Activated naive CD4-positive, alpha-beta T cell treated with anti-CD3 and anti-CD28 coated beads for 36 hours (primary cell): Measurements from ENCODE around the gene PAK4. TPM values are rescaled to one million over a fixed set of nuclear protein-coding genes. Genes with fewer than 3 reads are reported as not detected.
"Not testable (repeated sequence)": the region's sequence is repeated elsewhere in the genome, so short reads cannot be mapped to it uniquely, and the experiment has no call there.

ENCODE experiments used
- CTCF ChIA-PET: fragments of 350-600 bp; sonication (Branson Sonifier 250); formaldehyde crosslinking; loops from one replicate; lab custom pipeline; 2021; ENCODE audit warnings: antibody characterized with exemption; lab: Charles Lee
- DNase-seq: peaks from one replicate; pipeline ENCODE4 v3.0.0-alpha.2; 2020
- H3K27ac Mint-ChIP-seq: one replicate; pipeline ENCODE4 v1.8.0; 2021; ENCODE audit warnings: mild to moderate bottlenecking, mixed read lengths
- H3K27me3 Mint-ChIP-seq: one replicate; pipeline ENCODE4 v1.8.0; 2021; ENCODE audit warnings: low read depth, mixed read lengths
- H3K36me3 Mint-ChIP-seq: one replicate; pipeline ENCODE4 v1.8.0; 2021; ENCODE audit warnings: low read depth, mixed read lengths
- H3K4me1 Mint-ChIP-seq: one replicate; pipeline ENCODE4 v1.8.0; 2021; ENCODE audit warnings: low read depth, mixed read lengths
- H3K4me3 Mint-ChIP-seq: one replicate; pipeline ENCODE4 v1.8.0; 2021; ENCODE audit warnings: mild to moderate bottlenecking, moderate library complexity, mixed read lengths
- H3K9me3 Mint-ChIP-seq: one replicate; pipeline ENCODE4 v1.8.0; 2021; ENCODE audit warnings: mixed read lengths
- intact Hi-C: fragments of 100-400 bp; cut with micrococcal nuclease; formaldehyde crosslinking; loops from one replicate; pipeline ENCODE4 v1.15.1; 2023
- total RNA-seq, 2 experiments: library from RNA; stranded (reverse); gene quantifications; one replicate each; pipeline ENCODE4 v1.2.3, GENCODE V29; 2021

PAK4 gene
- total RNA-seq, 2 experiments from 2014 or later = 16.9 to 18.1 TPM

DNA sequence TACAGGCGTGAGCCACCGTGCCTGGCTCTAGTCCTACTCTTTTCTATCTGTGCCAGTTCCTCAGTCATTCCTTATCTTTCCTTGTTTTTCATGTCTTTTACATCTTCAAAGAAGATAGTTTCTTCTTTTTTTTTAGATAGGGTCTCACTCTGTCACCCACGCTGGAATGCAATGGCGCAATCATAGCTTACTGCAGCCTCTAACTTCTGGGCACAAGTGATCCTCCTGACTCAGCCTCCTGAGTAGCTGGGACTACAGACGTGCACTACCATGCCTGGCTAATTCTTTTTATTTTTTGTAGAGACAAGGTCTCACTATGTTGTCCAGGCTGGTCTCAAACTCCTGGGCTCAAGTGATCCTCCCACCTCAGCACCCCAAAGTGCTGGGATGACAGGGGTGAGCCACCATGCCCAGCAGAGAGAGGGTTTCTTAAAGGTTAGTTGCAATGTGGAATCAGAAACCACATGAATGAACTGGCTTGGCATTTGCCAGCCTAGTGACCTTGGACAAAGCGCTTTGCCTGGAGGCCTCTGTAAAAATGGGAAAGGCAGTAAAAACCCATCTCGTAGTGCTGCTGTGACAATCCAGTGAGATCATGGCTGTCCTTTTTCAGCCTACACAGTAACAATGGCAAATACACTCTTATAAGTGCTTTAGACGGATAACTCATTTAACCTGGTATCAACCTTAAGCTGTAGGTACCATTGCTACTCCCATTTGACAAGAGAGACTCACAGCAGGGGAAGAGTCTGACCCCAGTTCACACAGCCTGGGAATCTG lies 37.5 kb upstream of the PAK4 start:
- intact Hi-C loops = no loop called here
- H3K4me1 Mint-ChIP-seq = peaks cover 7% of the 10 kb centered on the region
- H3K36me3 Mint-ChIP-seq = no peaks in the 10 kb centered on the region

DNA sequence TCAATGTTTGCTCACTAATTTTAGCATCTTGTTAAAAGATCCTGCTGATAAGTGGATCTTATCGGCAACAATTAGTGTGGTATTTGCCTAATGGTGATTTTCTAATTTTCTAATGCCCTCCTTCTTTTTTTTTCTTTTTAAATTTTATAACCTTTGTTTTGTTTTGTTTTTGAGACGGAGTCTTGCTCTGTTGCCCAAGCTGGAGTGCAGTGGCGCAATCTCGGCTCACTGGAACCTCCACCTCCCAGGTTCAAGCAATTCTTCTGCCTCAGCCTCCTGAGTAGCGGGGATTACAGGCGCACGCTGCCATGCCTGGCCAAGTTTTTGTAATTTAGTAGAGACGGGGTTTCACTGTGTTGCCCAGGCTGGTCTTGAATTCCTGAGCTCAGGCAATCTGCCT lies 35.6 kb upstream of the PAK4 start:
- H3K27me3 Mint-ChIP-seq = peaks cover 12% of the 10 kb centered on the region
- CTCF ChIA-PET = interaction anchor here (0.6 kb wide), 1 partner anchor 486 kb away, joined by 3 read pairs; no protein-coding TSS in a partner anchor
- H3K4me1 Mint-ChIP-seq, H3K4me3 Mint-ChIP-seq, H3K9me3 Mint-ChIP-seq, H3K27ac Mint-ChIP-seq, H3K36me3 Mint-ChIP-seq, intact Hi-C loops, DNase-seq: not testable (repeated sequence)

More for the DNA sequence above, 37.5 kb upstream of the PAK4 start:
- H3K27ac Mint-ChIP-seq = no peak overlapping the region
- no peak overlapping the region for H3K4me3 Mint-ChIP-seq
- CTCF ChIA-PET = no interaction called here
- H3K27me3 Mint-ChIP-seq = peaks cover 18% of the 10 kb centered on the region
- H3K9me3 Mint-ChIP-seq = no peaks in the 10 kb centered on the region
- DNase-seq = no peak

GRCh38 chr19:39090881-39091280 lies 34.7 kb upstream of the PAK4 start:
- peaks cover 9% of the 10 kb centered on the region for H3K27me3 Mint-ChIP-seq
- intact Hi-C loops = no loop called here

DNA sequence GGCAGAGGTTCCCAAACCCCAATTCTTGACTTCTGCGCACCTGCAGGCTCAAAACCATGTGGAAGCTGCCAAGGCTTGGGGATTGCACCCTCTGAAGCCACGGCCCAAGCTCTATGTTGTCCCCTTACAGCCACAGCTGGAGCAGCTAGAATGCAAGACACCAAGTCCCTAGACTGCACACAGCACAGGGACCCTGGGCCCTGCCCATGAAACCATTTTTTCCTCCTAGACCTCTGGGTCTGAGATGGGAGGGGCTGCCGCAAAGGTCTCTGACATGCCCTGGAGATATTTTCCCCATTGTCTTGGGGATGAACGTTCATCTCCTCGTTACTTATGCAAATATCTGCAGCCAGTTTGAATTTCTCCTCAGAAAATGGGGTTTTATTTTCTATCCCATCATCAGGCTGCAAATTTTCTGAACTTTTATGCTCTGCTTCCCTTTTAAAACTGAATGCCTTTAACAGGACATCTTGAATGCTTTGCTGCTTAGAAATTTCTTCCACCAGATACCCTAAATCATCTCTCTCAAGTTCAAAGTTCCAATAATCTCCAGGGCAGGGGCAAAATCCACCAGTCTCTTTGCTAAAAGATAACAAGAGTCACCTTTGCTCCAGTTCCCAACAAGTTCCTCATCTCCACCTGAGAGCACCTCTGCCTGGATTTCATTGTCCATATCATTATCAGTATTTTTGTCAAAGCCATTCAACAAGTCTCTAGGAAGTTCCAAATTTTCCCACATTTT lies 29.6 kb upstream of the PAK4 start:
- peaks cover 22% of the 10 kb centered on the region for H3K27me3 Mint-ChIP-seq
- H3K4me3 Mint-ChIP-seq, DNase-seq, H3K9me3 Mint-ChIP-seq, H3K36me3 Mint-ChIP-seq, H3K27ac Mint-ChIP-seq, H3K4me1 Mint-ChIP-seq, intact Hi-C loops: not testable (repeated sequence)
- CTCF ChIA-PET = interaction anchor here (0.6 to 0.8 kb wide), 2 partner anchors 15 to 216 kb away, joined by 3 to 4 read pairs; no protein-coding TSS in a partner anchor

More at GRCh38 chr19:39090881-39091280, 34.7 kb upstream of the PAK4 start:
- H3K4me3 Mint-ChIP-seq = no peak overlapping the region
- peaks cover 3% of the 10 kb centered on the region for H3K4me1 Mint-ChIP-seq
- no peak overlapping the region for H3K27ac Mint-ChIP-seq
- H3K9me3 Mint-ChIP-seq = no peaks in the 10 kb centered on the region
- H3K36me3 Mint-ChIP-seq = no peaks in the 10 kb centered on the region
- no peak for DNase-seq
- CTCF ChIA-PET = interaction anchor here (0.6 kb wide), 1 partner anchor 39 kb away, joined by 3 read pairs; no protein-coding TSS in a partner anchor

GRCh38 chr19:39097299-39097698 lies 28.3 kb upstream of the PAK4 start:
- CTCF ChIA-PET = no interaction called here
- intact Hi-C loops = no loop called here

GRCh38 chr19:39097721-39098120 lies 27.9 kb upstream of the PAK4 start:
- no peak overlapping the region for H3K4me3 Mint-ChIP-seq
- H3K36me3 Mint-ChIP-seq = no peaks in the 10 kb centered on the region
- CTCF ChIA-PET = no interaction called here
- no peak for DNase-seq
- H3K4me1 Mint-ChIP-seq = peaks cover 3% of the 10 kb centered on the region
- intact Hi-C loops = no loop called here
- H3K27ac Mint-ChIP-seq = no peak overlapping the region
- peaks cover 22% of the 10 kb centered on the region for H3K27me3 Mint-ChIP-seq
- H3K9me3 Mint-ChIP-seq = no peaks in the 10 kb centered on the region

More at GRCh38 chr19:39097299-39097698, 28.3 kb upstream of the PAK4 start:
- Mint-ChIP-seq H3K27ac (no peak overlapping the region), H3K27me3 (peaks cover 22% of the 10 kb centered on the region), H3K4me3 (no peak overlapping the region), H3K9me3 (no peaks in the 10 kb centered on the region), H3K4me1 (peaks cover 3% of the 10 kb centered on the region), H3K36me3 (no peaks in the 10 kb centered on the region)
- no peak for DNase-seq

GRCh38 chr19:39098365-39099269 lies 27.0 kb upstream of the PAK4 start:
- Mint-ChIP-seq H3K9me3 (no peaks in the 10 kb centered on the region), H3K4me3 (no peak overlapping the region), H3K27me3 (peaks cover 18% of the 10 kb centered on the region), H3K27ac (no peak overlapping the region), H3K4me1 (peaks cover 2% of the 10 kb centered on the region), H3K36me3 (no peaks in the 10 kb centered on the region)
- CTCF ChIA-PET = no interaction called here
- no peak for DNase-seq
- intact Hi-C loops = no loop called here

- intact Hi-C loops = no loop called here
Measured at GRCh38 chr19:39099341-39099740, 26.2 kb upstream of the PAK4 start.

DNA sequence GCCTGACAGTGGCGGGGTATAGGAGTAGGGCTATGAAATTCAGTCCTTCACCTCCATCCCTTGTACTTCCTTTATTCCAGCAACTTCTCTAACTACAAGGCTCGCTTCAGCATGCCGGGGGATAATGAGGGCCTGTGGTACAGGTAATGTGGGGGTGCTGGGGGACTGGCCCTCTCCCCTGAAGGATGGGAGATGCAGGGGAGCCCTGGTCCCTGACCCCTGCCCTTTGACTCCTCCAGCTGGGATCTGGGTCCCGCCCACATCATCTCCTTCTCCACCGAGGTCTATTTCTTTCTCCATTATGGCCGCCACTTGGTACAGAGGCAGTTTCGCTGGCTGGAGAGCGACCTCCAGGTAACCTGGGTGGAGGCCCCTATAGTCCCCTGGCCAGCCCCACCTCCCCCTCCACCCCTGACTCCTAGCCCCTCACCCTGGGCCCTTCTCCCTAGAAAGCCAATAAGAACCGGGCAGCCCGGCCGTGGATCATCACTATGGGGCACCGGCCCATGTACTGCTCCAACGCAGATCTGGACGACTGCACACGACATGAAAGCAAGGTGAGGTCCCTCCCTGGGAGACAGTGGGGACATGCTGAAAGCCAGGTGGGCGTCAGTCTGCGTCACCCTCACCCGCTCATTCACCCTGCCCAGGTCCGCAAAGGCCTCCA lies 25.0 kb upstream of the PAK4 start:
- no peak for DNase-seq
- no peaks in the 10 kb centered on the region for H3K36me3 Mint-ChIP-seq
- no peaks in the 10 kb centered on the region for H3K9me3 Mint-ChIP-seq
- H3K27ac Mint-ChIP-seq = no peak overlapping the region
- intact Hi-C loops = no loop called here
- peaks cover 13% of the 10 kb centered on the region for H3K27me3 Mint-ChIP-seq
- CTCF ChIA-PET = no interaction called here
- no peak overlapping the region for H3K4me3 Mint-ChIP-seq
- H3K4me1 Mint-ChIP-seq = no peaks in the 10 kb centered on the region

More at GRCh38 chr19:39099341-39099740, 26.2 kb upstream of the PAK4 start:
- no peak for DNase-seq
- Mint-ChIP-seq H3K4me1 (no peaks in the 10 kb centered on the region), H3K36me3 (no peaks in the 10 kb centered on the region), H3K4me3 (no peak overlapping the region), H3K27me3 (peaks cover 13% of the 10 kb centered on the region), H3K9me3 (no peaks in the 10 kb centered on the region), H3K27ac (no peak overlapping the region)
- CTCF ChIA-PET = no interaction called here

- intact Hi-C loops = no loop called here
- Mint-ChIP-seq H3K4me3 (no peak overlapping the region), H3K27me3 (peaks cover 7% of the 10 kb centered on the region), H3K27ac (no peak overlapping the region), H3K9me3 (no peaks in the 10 kb centered on the region), H3K36me3 (no peaks in the 10 kb centered on the region), H3K4me1 (no peaks in the 10 kb centered on the region)
- CTCF ChIA-PET = no interaction called here
- DNase-seq = no peak
Measured at GRCh38 chr19:39103151-39103550, 22.4 kb upstream of the PAK4 start.

DNA sequence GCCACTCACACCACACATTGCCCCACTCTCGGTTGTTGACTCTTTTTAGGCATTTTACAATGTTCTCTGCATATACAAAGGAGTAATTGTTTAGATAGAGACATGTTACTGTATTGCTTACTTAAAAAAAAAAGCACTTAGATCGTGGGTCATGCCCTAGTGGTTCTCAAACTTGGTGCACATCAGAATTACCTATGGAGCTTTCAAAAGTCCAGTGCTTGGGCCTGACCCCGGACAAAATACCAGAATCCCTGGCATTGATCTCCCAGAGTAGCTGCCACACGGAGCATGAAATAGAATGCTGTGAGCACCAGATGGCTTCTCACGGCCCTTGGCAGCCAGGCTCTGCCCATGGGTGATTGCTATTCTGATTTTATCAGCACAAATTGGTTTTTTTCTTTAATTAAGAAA lies 21.4 kb upstream of the PAK4 start:
- Mint-ChIP-seq H3K4me3 (no peak overlapping the region), H3K27ac (no peak overlapping the region), H3K4me1 (no peaks in the 10 kb centered on the region), H3K36me3 (no peaks in the 10 kb centered on the region), H3K9me3 (no peaks in the 10 kb centered on the region), H3K27me3 (peaks cover 3% of the 10 kb centered on the region)
- CTCF ChIA-PET = interaction anchor here (0.6 kb wide), 1 partner anchor 1051 kb away, joined by 3 read pairs; no protein-coding TSS in a partner anchor
- no peak for DNase-seq
- intact Hi-C loops = no loop called here
